Measurements from ENCODE around the gene GNAQ.

- TF ChIP-seq POLR2AphosphoS5 (IDR thresholded peaks at IDR 0.05) (no peak), POLR2A (IDR thresholded peaks at IDR 0.05) (no peak)
Measured at GRCh38 chr9:77833561-77834429, 197.8 kb downstream of the GNAQ start.

Measured in upper lobe of left lung (tissue), 4 donors.